ENCODE measurements around the gene PITPNC1. TPM values are rescaled to one million over a fixed set of nuclear protein-coding genes. Genes with fewer than 3 reads are reported as not detected.

Gene PITPNC1
- total RNA-seq, 4 donors from 2014 or later: 1.6 to 6.0 (median 3.2) TPM

- DNase-seq (ENCODE audit: low spot score in 2 of 2): no peak
- WGBS: 83% methylated on average over 1 of the region's 1 CpG
Measured at GRCh38 chr17:67372751-67373150, 4.3 kb upstream of the PITPNC1 start.

GRCh38 chr17:67374329-67375053, 2.6 kb upstream of the PITPNC1 start:
- peak; percentile 93 to 96 for DNase-seq (ENCODE audit: low spot score in 2 of 2)
- H3K4me1 ChIP-seq: peaks cover 27% of the 10 kb centered on the region

More at GRCh38 chr17:67372751-67373150, 4.3 kb upstream of the PITPNC1 start:
- no peak for TF ChIP-seq CTCF (IDR thresholded peaks at IDR 0.05)
- no peak for TF ChIP-seq POLR2AphosphoS5 (IDR thresholded peaks at IDR 0.05)
- no peak for TF ChIP-seq EP300 (IDR thresholded peaks at IDR 0.05)
- TF ChIP-seq POLR2A (IDR thresholded peaks at IDR 0.05): no peak
- Histone ChIP-seq H3K9me3 (no peaks in the 10 kb centered on the region), H3K36me3 (no peaks in the 10 kb centered on the region), H3K27ac (no peak overlapping the region), H3K4me1 (peaks cover 13% of the 10 kb centered on the region), H3K4me3 (no peak overlapping the region), H3K27me3 (no peaks in the 10 kb centered on the region)

GRCh38 chr17:67375054-67375427, 2.0 kb upstream of the PITPNC1 start:
- Histone ChIP-seq H3K36me3 (no peaks in the 10 kb centered on the region), H3K27me3 (no peaks in the 10 kb centered on the region), H3K4me1 (peaks cover 27% of the 10 kb centered on the region), H3K4me3 (no peak overlapping the region), H3K27ac (no peak overlapping the region), H3K9me3 (no peaks in the 10 kb centered on the region)
- TF ChIP-seq CTCF (IDR thresholded peaks at IDR 0.05) (no peak), POLR2A (IDR thresholded peaks at IDR 0.05) (no peak), EP300 (IDR thresholded peaks at IDR 0.05) (no peak), POLR2AphosphoS5 (IDR thresholded peaks at IDR 0.05) (no peak)
- no peak for DNase-seq (ENCODE audit: low spot score in 2 of 2)
- 79% methylated on average over 5 of the region's 5 CpGs for WGBS

More at GRCh38 chr17:67374329-67375053, 2.6 kb upstream of the PITPNC1 start:
- Histone ChIP-seq H3K36me3 (no peaks in the 10 kb centered on the region), H3K27ac (no peak overlapping the region), H3K9me3 (no peaks in the 10 kb centered on the region), H3K27me3 (no peaks in the 10 kb centered on the region), H3K4me3 (no peak overlapping the region)
- peak; percentile 41 to 79 for TF ChIP-seq CTCF (IDR thresholded peaks at IDR 0.05)
- TF ChIP-seq EP300 (IDR thresholded peaks at IDR 0.05): no peak
- WGBS: 23% methylated on average over 12 of the region's 12 CpGs

- H3K27ac ChIP-seq: no peak overlapping the region
- no peaks in the 10 kb centered on the region for H3K9me3 ChIP-seq
- DNase-seq (ENCODE audit: low spot score in 2 of 2): no peak
- WGBS: 72% methylated on average over 6 of the region's 6 CpGs
- no peak overlapping the region for H3K4me3 ChIP-seq
- H3K4me1 ChIP-seq: peaks cover 27% of the 10 kb centered on the region
- TF ChIP-seq POLR2A (IDR thresholded peaks at IDR 0.05) (no peak), EP300 (IDR thresholded peaks at IDR 0.05) (no peak), CTCF (IDR thresholded peaks at IDR 0.05) (no peak), POLR2AphosphoS5 (IDR thresholded peaks at IDR 0.05) (no peak)
- no peaks in the 10 kb centered on the region for H3K27me3 ChIP-seq
- H3K36me3 ChIP-seq: no peaks in the 10 kb centered on the region
Measured at GRCh38 chr17:67375716-67376115, 1.4 kb upstream of the PITPNC1 start.

- no peaks in the 10 kb centered on the region for H3K27me3 ChIP-seq
- 36% methylated on average over 6 of the region's 6 CpGs for WGBS
- no peaks in the 10 kb centered on the region for H3K9me3 ChIP-seq
- no peak for DNase-seq (ENCODE audit: low spot score in 2 of 2)
- peak overlapping the region; percentile 92 for H3K4me3 ChIP-seq
- no peak for TF ChIP-seq EP300 (IDR thresholded peaks at IDR 0.05)
- TF ChIP-seq POLR2AphosphoS5 (IDR thresholded peaks at IDR 0.05): no peak
- no peak for TF ChIP-seq CTCF (IDR thresholded peaks at IDR 0.05)
- no peak for TF ChIP-seq POLR2A (IDR thresholded peaks at IDR 0.05)
- H3K4me1 ChIP-seq: peaks cover 27% of the 10 kb centered on the region
- no peaks in the 10 kb centered on the region for H3K36me3 ChIP-seq
- peak overlapping the region; percentile 89 for H3K27ac ChIP-seq
Measured at GRCh38 chr17:67376415-67376736, 705 bp upstream of the PITPNC1 start.

Data from suprapubic skin (tissue), 4 donors.